Medulla oblongata (tissue), 1 donor: ENCODE data around the gene MID1.
A peak's percentile ranks its signal among the peaks of the same experiment; 100 is the strongest.

Experiments
- DNase-seq: peaks from one replicate; pipeline ENCODE4 v3.0.0-alpha.2; 2015; ENCODE audit errors: extremely low spot score

The MID1 gene

GRCh38 chrX:10533696-10534365, 86.6 kb downstream of the MID1 start:
- DNase-seq: no peak

- no peak for DNase-seq
These were observed 88.5 kb downstream of the MID1 start for GRCh38 chrX:10531927-10532326.

GRCh38 chrX:10529344-10529743, 91.0 kb downstream of the MID1 start:
- DNase-seq: no peak

- no peak for DNase-seq
These were observed 93.9 kb downstream of the MID1 start for GRCh38 chrX:10526451-10526850.

GRCh38 chrX:10525381-10526120, 94.8 kb downstream of the MID1 start:
- DNase-seq: no peak

- DNase-seq: no peak
These were observed 95.8 kb downstream of the MID1 start for GRCh38 chrX:10524578-10524977.

- no peak for DNase-seq
These were observed 100.6 kb downstream of the MID1 start for GRCh38 chrX:10519761-10520160.

- no peak for DNase-seq
These were observed 101.1 kb downstream of the MID1 start for GRCh38 chrX:10519278-10519677.

- DNase-seq: no peak
These were observed 102.3 kb downstream of the MID1 start for GRCh38 chrX:10518073-10518472.

- no peak for DNase-seq
These were observed 103.5 kb downstream of the MID1 start for GRCh38 chrX:10516781-10517322.

- DNase-seq: no peak
These were observed 105.5 kb downstream of the MID1 start for GRCh38 chrX:10514891-10515290.

- DNase-seq: no peak
These were observed 106.4 kb downstream of the MID1 start for GRCh38 chrX:10513974-10514373.

- no peak for DNase-seq
These were observed 107.6 kb downstream of the MID1 start for GRCh38 chrX:10512741-10513140.

GRCh38 chrX:10512258-10512657, 108.1 kb downstream of the MID1 start:
- DNase-seq: no peak

- no peak for DNase-seq
These were observed 111.0 kb downstream of the MID1 start for GRCh38 chrX:10509397-10509796.

GRCh38 chrX:10508891-10509290, 111.5 kb downstream of the MID1 start:
- DNase-seq: no peak

GRCh38 chrX:10507876-10508275, 112.5 kb downstream of the MID1 start:
- no peak for DNase-seq

GRCh38 chrX:10507181-10507580, 113.2 kb downstream of the MID1 start:
- no peak for DNase-seq

- DNase-seq: no peak
These were observed 113.6 kb downstream of the MID1 start for GRCh38 chrX:10506781-10507180.

GRCh38 chrX:10505726-10506125, 114.7 kb downstream of the MID1 start:
- no peak for DNase-seq

- no peak for DNase-seq
These were observed 117.4 kb downstream of the MID1 start for GRCh38 chrX:10502961-10503360.

- DNase-seq: no peak
These were observed 118.8 kb downstream of the MID1 start for GRCh38 chrX:10501611-10502010.

GRCh38 chrX:10496345-10496965, 123.9 kb downstream of the MID1 start:
- DNase-seq: peak; percentile 4
